ENCODE data around the gene ATXN7L3. TPM values are rescaled to one million over a fixed set of nuclear protein-coding genes. Genes with fewer than 3 reads are reported as not detected.

ATXN7L3 gene
- polyA plus RNA-seq, 3 donors: 8.5 to 60.9 (median 9.9) TPM

DNA sequence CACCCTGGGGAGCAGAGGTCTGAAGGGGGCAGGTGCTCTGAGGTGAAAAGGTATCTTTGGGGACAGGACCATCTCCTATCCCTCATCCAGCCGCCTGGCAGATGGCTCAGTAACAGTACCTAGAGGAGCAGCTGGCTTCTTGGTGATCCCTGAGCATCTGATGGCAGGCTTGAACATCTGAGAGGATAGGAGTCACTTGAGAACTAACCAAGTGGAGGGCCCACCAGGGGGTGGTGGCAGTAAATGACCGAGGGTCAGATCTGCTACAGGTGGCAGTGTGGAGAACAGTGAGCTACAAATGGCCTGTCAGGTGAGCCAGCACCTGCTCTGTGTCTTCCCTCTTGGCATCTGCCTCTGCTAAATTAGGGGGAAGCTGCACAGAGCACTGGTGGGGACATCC lies 44.2 kb downstream of the ATXN7L3 start:
- H3K4me1 Mint-ChIP-seq: peaks cover 3% of the 10 kb centered on the region
- Histone ChIP-seq H3K27me3 (ENCODE audit: control insufficient read depth in 2 of 2, insufficient read depth in 2 of 2, low read length in 2 of 2) (no peaks in the 10 kb centered on the region), H3K4me1 (ENCODE audit: control insufficient read depth in 1 of 2, insufficient read depth in 2 of 2, low read length in 2 of 2) (no peaks in the 10 kb centered on the region), H4K20me1 (ENCODE audit: insufficient read depth, low read length) (no peaks in the 10 kb centered on the region), H2AFZ (ENCODE audit: insufficient read depth, low read depth, low read length, poor library complexity, severe bottlenecking) (no peak overlapping the region), H3K9ac (ENCODE audit: insufficient read depth, low read length, poor library complexity, severe bottlenecking) (no peak overlapping the region), H3K36me3 (replicated peaks in 1 of 2; ENCODE audit: control insufficient read depth in 1 of 2, insufficient read depth in 2 of 2, low read length in 2 of 2) (peaks cover 13 to 50% of the 10 kb centered on the region in 2 donors), H3K79me2 (ENCODE audit: insufficient read depth, low read length) (peaks cover 9% of the 10 kb centered on the region), H3K4me2 (replicated peaks; ENCODE audit: extremely low read depth, low read length, poor library complexity, severe bottlenecking) (no peak overlapping the region), H3K27ac (ENCODE audit: low read depth in 1 of 2, low read length in 2 of 2) (no peak overlapping the region), H3K4me3 (replicated peaks in 1 of 3; ENCODE audit: low read depth in 2 of 3, low read length in 3 of 3) (no peak overlapping the region), H3K9me3 (replicated peaks in 1 of 2; ENCODE audit: control insufficient read depth in 1 of 2, insufficient read depth in 1 of 2, low read length in 2 of 2) (no peaks in the 10 kb centered on the region)
- H3K27me3 Mint-ChIP-seq (ENCODE audit: low read depth in 3 of 3): peaks cover 0 to 2% (median 0%) of the 10 kb centered on the region in 3 donors
- no CpG with 5 or more reads among the region's 2 CpGs for WGBS (ENCODE audit: insufficient coverage)
- no peak for DNase-seq
- H3K27ac Mint-ChIP-seq: peak overlapping the region in 2 of 7 donors; percentile 14 to 44
- no peak overlapping the region for H3K4me3 Mint-ChIP-seq
- peaks cover 20 to 66% of the 10 kb centered on the region in 2 donors for H3K36me3 Mint-ChIP-seq
- H3K9me3 Mint-ChIP-seq: no peaks in the 10 kb centered on the region
- intact Hi-C loops (cut with micrococcal nuclease): no loop called here
- TF ChIP-seq, protein P1, sequence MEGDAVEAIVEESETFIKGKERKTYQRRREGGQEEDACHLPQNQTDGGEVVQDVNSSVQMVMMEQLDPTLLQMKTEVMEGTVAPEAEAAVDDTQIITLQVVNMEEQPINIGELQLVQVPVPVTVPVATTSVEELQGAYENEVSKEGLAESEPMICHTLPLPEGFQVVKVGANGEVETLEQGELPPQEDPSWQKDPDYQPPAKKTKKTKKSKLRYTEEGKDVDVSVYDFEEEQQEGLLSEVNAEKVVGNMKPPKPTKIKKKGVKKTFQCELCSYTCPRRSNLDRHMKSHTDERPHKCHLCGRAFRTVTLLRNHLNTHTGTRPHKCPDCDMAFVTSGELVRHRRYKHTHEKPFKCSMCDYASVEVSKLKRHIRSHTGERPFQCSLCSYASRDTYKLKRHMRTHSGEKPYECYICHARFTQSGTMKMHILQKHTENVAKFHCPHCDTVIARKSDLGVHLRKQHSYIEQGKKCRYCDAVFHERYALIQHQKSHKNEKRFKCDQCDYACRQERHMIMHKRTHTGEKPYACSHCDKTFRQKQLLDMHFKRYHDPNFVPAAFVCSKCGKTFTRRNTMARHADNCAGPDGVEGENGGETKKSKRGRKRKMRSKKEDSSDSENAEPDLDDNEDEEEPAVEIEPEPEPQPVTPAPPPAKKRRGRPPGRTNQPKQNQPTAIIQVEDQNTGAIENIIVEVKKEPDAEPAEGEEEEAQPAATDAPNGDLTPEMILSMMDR (IDR thresholded peaks at IDR 0.05): no peak

DNA sequence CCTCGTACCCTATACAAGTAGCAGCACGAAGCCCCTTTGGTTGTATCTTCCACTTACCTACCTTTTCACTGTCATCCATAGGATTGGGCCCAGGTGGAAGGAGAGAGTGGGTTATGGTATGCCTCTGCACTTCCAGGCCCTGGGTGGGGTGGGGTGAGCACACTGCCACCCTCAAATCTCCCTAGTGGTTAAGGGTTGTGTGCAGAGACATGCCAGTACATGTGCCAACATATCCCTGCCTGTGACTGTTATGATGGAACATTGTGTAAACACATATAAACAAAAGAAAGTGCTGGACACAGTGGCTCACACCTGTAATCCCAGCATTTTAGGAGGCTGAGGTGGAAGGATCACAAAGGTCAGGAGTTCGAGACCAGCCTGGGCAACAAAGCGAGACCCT lies 46.8 kb downstream of the ATXN7L3 start:
- Mint-ChIP-seq H3K27ac (peak overlapping the region in 1 of 7 donors; percentile 66), H3K27me3 (ENCODE audit: low read depth in 3 of 3) (peaks cover 0 to 2% (median 1%) of the 10 kb centered on the region in 3 donors)
- no CpG with 5 or more reads among the region's 4 CpGs for WGBS (ENCODE audit: insufficient coverage)

More for the DNA sequence above, 46.8 kb downstream of the ATXN7L3 start:
- H3K4me3 Mint-ChIP-seq: no peak overlapping the region
- TF ChIP-seq, protein P1 (IDR thresholded peaks at IDR 0.05): no peak
- intact Hi-C loops (cut with micrococcal nuclease): no loop called here
- H3K4me1 Mint-ChIP-seq: peaks cover 22% of the 10 kb centered on the region
- Histone ChIP-seq H3K27ac (ENCODE audit: low read depth in 1 of 2, low read length in 2 of 2) (peak overlapping the region in 1 of 2 donors; percentile 16), H3K9ac (ENCODE audit: insufficient read depth, low read length, poor library complexity, severe bottlenecking) (no peak overlapping the region), H3K4me2 (replicated peaks; ENCODE audit: extremely low read depth, low read length, poor library complexity, severe bottlenecking) (no peak overlapping the region), H3K9me3 (replicated peaks in 1 of 2; ENCODE audit: control insufficient read depth in 1 of 2, insufficient read depth in 1 of 2, low read length in 2 of 2) (no peaks in the 10 kb centered on the region), H4K20me1 (ENCODE audit: insufficient read depth, low read length) (no peaks in the 10 kb centered on the region), H3K4me3 (replicated peaks in 1 of 3; ENCODE audit: low read depth in 2 of 3, low read length in 3 of 3) (no peak overlapping the region), H3K4me1 (ENCODE audit: control insufficient read depth in 1 of 2, insufficient read depth in 2 of 2, low read length in 2 of 2) (peaks cover 15 to 17% of the 10 kb centered on the region in 2 donors), H3K79me2 (ENCODE audit: insufficient read depth, low read length) (peaks cover 17% of the 10 kb centered on the region), H3K36me3 (replicated peaks in 1 of 2; ENCODE audit: control insufficient read depth in 1 of 2, insufficient read depth in 2 of 2, low read length in 2 of 2) (peaks cover 8 to 35% of the 10 kb centered on the region in 2 donors), H3K27me3 (ENCODE audit: control insufficient read depth in 2 of 2, insufficient read depth in 2 of 2, low read length in 2 of 2) (no peaks in the 10 kb centered on the region), H2AFZ (ENCODE audit: insufficient read depth, low read depth, low read length, poor library complexity, severe bottlenecking) (no peak overlapping the region)
- no peak for DNase-seq
- H3K9me3 Mint-ChIP-seq: no peaks in the 10 kb centered on the region
- H3K36me3 Mint-ChIP-seq: peaks cover 17 to 50% of the 10 kb centered on the region in 2 donors
